NCI-H2107 treated with DMSO at 0.1 percent for 48 hours (cell line): Measurements from ENCODE around the gene SLIT3.
A peak's percentile ranks its signal among the peaks of the same experiment; 100 is the strongest.

ENCODE experiments used
- DNase-seq: peaks from one replicate; lab custom pipeline; 2025; ENCODE audit not compliant: unreplicated experiment; lab: John Stamatoyannopoulos, UW

The SLIT3 gene

DNA sequence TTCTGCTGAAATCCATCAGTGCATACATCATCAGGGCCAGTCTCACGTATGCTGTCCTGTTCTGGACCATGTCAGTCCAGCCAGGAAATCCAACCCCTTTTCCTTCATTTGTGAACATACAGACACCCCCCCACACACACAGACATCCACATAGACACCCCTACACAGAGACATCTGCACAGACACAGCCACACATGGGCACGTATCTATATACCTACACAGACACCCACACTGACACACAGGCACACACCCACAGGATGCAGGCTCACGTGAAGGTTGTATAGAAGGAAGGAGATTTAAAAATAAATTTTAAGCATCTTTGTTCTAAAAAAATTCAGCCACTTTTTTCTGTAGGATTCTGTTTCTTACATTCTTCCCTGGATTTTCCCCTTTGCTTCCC is 325.6 kb downstream of the SLIT3 start:
- DNase-seq, result no peak

DNA sequence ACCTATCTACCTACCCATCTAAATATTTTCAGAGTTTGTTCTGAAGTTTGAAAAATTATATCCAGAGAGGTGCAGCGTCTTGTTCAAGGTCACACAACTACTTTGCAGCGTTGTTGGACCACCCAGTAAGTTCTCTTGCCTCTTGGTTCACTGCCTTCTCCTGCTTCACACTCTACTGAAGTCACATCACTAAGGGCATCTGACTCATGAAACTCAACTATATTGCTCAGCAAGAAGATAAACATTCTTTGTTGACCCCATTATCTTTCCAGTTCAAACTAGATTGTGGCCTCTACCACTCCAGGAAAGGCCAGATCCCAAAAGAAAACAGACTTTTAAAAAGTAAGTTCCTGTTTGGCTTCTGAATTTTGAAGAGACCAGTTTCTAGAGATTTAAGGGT is 326.9 kb downstream of the SLIT3 start:
- no peak for DNase-seq

DNA sequence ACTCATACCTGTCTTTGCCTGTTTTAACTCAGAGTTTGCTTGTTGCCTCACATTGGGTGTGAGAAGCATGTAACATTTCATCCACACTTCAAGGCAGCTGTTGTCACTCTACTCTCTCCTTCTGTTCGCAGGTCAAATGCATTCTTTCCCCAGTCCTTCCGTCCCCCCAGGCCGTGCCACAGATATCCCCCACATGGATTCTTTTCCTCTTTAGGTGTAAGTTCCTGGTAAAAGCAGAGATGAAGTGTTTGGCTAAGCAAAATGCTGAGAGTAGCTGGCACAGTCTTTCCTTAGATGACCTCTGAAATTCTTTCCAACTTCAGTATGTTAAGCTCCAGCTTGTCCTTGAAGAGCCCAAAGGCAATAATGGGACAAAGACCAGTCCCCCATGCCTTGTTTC is 328.2 kb downstream of the SLIT3 start:
- DNase-seq, result no peak

DNA sequence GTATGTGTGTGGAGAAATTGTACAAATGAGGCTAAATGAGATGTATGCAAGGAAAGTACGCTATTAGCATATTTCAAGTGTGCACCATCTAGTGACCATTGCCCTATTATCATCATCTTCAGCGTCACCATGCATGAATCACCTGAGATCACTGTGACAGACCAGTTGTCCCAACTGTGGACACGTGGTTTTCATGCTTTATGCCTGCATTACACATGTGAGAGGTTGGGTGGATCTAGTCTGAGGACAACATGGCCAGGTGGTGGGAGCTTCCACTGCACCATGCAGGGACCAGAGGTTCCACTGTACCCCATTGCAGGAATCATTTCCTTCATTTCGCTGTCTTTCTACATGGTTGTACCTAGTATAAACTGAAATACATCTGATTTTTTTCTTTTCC is 329.8 kb downstream of the SLIT3 start:
- DNase-seq, result no peak

DNA sequence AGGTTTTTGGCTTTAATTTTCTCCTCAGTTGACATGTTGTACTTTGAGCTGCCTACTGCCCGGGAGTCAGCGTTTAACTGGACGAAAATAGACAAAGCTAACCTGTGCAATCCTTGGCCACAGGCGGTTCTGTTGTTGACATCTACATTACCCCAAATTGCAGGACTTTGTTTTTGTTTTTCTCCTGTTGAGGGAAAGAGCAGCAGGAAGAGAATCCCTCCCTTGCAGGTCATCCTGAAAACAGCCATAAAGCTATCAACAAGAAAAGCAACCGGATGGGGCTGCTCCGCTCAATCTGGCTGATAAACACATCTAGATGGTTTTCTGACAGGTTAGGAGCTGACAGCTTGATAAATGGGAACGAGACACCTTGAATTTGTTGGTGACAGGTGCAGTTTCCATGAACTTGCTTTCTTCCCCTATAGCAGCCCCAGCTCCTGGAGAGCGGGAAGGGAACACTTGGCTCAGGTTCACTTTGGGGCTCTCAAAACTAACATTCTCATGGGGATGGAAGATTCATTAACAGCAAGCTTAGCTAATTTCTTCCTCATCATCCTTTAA is 331.5 kb downstream of the SLIT3 start:
- no peak for DNase-seq

DNA sequence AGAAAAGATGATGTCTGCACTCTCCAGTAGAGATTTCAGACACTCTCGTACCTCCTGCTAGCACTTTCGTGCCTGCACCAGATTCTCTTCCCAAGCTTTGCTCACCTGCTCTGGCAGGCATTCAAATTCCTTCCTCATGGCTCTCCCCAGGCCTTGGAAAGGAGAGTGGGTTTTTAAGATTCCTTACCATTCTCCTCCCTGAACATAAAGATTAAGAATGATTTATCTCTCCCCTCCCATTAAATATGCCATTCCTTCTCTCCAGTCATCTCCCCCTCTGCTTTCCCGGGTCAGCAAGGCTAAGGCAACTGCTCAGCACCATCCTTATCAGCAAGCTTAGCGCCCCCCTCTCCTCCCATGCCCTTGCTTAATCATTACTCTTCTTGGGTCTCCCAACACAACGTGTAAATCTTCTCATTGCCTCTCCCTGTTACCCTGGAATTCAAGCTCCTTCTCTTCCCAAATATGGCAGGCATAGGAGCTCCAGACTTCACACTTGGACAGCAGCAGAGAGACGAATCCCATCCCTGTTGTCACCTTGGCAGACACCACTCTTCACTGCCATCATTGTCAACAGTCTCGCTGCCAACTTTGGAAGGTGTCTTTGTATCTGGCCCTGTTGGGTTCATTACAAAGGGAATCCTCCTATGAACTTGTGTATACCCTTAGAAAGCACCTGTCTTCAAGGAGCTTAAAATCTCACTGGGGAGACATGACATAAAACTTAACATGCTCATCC is 332.9 kb downstream of the SLIT3 start:
- no peak for DNase-seq

DNA sequence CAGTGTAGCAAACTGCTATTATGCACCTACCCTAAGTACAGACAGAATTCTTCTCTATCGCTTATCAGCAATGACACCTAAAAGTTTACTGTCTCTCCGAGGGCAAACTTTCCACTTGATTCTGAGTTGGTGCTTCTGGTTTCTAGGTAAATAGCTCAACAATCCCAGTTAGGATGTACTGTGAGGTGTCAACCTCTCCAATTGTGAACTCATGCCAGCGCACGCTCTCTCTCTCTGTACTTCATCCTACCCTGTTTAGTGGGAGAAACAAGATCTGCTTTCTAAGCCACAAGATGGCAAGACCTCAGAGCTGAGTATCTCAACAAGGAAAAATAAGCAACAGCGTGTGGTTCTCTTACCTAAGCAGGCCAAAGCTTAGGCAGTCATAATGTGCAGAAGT is 335.3 kb downstream of the SLIT3 start:
- DNase-seq, result no peak

DNA sequence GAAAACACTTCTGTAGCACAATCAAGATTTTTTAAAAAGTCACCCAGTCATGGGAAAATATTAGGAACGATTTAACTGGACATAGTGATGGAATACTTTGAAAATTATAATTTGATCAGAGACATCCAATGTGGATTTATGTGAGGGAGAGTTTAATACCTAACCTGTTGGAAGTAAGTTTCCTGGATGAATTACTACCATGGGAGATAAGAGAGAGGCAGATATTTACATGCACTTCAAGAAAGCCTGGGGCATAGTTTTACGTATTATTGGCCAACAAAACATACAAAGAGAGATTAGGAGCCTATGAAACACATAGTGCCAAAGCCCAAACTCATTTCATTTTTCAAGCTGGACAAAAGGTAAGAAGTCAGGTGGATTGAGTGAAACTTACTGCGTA is 336.8 kb downstream of the SLIT3 start:
- DNase-seq, result no peak

DNA sequence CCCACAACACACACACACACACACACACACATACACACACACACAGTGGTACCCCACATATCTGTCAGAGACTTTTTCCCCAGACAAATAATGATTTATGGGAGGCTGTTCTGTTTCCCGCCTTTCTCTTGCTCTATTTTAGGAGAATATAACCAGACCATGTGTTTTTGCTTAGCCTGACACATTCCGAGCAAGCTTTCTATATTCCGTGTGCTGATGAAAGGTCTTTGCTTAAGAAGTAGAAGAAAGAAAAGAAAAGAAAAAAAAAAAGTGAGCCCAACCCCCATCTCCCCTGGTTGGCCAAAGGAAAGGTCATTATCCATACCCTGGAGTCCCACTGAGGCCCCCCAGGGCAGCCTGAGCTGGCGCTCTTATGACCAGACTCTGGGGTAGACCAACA is 338.6 kb downstream of the SLIT3 start:
- no peak for DNase-seq

DNA sequence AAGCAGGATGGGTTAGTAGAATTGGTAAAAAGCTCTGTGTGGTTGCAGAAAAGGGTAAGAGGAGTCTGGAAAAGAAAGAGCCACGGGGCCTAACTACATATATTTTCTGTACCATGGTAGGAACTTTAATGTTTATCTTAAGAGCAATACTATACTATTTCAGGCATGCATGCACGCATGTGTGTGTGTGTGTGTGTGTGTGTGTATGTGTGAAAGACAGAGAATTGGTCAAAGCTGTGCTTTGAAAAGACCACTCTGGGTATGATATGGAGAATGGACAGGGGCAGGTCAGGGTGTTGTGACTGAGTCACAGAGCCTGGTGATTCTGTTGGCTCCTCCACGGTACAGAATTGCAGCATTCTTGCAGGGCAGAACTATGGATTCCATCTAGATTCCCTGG is 339.3 kb downstream of the SLIT3 start:
- no peak for DNase-seq

DNA sequence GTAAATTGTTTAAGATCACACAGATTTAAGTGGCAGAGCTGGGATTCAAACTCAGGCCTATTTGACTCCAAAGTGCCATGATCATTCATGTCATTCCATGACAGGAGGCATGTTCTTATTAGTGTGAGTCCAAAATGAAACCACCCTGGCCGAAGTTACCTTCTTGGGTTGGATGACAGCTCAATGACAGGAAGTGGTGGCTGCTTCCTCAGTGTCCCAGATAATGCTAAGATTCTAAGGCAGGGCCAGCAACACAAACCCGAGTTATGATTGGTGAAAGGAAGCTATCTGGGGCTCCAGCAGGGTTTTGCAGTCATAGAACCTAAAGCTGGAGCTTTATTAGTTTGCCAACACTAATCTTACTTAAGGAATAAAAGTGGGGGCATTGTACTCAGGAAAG is 340.4 kb downstream of the SLIT3 start:
- no peak for DNase-seq

DNA sequence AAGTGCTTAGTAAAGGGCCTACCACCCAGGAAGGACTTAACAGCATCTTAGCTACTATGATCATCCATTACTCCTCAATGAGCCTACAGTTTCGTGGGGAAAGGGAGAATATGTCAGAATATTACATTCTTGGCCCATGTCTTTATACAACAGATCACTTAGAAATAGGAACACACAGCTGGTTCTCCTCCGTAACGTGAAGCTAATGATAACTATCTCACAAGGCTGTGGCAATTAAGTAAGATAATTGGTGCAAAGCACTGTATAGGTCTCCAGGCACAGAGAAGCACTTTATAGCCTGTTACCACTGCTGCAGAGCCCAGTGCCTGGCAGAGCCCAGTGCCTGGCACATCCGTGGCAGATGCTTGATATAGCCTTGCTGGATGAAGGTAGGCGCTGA is 347.6 kb downstream of the SLIT3 start:
- DNase-seq, result no peak

DNA sequence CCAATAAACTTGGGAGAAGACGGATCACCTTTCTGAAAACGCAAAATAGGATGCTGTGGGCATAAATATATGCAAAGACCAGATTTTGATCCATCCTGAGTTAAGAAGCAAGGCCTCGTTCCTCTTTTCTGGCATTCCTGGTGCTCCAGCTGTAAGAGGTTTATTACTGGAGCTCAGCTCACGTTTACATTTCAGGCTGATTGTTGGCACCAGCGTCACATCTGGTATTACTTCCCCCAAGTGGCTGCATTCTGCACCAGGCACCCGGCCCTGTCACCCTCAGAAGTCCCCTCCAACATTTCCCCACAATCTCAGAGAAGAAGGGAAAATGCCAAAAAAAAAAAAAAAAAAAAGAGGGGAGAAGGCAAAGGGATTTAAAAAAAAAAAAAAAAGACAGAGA is 348.7 kb downstream of the SLIT3 start:
- DNase-seq, result no peak

DNA sequence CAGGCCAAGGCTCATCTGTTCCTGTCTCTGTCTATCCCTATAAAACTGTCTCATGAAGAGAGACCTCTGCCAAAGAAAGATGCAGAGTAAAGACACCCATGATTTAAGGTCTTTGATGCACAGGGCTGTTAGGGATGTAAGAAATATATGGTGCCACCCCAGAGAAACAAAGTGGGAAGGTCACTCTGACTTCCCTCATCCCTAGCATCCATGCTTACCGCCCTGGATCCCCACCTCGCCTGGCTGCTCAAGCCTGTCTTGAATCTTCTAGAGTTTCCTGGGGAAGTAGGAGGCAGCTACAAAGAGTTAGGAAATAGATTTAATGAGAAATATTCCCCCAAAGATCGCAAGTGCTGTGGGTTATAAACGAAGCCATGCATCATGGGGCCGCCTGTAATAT is 349.2 kb downstream of the SLIT3 start:
- no peak for DNase-seq

DNA sequence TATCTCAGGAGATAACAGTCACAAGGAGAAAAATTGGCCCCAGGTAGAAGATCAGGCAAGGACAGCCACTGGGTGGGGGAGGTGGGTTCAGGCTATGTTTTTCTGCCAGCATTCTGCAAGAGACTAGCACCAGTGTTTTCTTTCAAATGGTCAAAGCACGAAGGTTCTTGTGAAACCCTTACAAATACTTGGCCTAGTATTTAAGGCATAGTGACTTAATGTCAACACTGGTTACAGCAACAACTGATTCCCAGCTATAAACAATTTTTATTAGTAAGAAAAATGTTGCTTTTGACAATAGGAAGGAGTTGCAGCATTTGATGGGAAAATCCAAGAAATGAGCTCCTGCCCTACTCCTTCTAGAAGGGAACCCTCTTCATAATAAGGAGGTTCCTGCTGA is 349.6 kb downstream of the SLIT3 start:
- DNase-seq, result no peak

DNA sequence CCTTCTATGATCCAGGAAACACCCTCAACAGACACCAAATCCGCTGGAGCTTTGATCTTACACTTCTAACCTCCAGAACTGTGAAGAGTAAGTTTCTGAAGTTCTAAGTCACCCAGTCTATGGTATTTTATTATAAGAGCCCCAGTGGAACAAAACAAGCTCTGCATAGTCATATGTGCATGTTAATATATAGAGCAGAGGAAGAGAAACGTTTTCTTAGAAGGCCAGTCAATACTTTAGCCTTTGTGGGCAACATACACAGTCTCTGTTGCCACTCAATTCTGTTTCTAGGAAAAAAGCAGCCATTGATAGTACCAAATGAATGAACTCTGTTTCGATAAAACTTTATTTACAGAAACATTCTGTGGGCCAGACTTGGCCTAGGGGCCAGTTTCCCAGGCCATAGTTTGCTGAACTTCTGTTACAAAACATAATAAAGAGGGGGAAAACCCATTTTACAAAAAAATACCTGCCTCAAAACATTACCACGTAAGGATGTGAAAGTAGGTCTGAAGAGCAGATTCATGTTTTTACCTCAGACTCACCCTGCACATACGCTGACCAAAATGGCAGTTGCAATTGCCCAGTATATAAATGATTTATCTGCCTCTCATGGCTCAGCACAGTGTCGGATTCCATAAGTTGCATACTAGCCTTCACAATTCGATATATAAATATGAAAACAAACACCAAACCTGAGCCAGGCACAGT is 350.5 kb downstream of the SLIT3 start:
- DNase-seq, result no peak

DNA sequence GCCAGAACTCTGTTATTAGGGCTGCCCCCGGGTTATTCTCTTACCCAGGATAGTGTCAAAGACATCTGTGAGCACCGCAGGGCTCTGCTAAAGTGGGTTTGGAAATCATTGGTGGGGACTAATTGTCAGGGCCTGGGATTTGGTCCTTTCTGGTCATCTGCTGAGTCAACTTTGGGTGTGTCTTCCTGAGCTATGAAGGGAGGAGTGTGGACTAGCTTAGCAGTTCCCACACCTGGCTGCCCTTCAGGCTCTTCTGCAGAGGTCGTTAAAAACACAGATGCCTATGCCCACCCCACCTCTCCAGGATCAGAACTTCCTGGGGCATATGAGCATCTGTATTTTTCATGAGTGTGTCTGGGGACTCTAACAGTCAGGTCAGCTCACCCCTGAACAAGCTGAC is 352.2 kb downstream of the SLIT3 start:
- no peak for DNase-seq

DNA sequence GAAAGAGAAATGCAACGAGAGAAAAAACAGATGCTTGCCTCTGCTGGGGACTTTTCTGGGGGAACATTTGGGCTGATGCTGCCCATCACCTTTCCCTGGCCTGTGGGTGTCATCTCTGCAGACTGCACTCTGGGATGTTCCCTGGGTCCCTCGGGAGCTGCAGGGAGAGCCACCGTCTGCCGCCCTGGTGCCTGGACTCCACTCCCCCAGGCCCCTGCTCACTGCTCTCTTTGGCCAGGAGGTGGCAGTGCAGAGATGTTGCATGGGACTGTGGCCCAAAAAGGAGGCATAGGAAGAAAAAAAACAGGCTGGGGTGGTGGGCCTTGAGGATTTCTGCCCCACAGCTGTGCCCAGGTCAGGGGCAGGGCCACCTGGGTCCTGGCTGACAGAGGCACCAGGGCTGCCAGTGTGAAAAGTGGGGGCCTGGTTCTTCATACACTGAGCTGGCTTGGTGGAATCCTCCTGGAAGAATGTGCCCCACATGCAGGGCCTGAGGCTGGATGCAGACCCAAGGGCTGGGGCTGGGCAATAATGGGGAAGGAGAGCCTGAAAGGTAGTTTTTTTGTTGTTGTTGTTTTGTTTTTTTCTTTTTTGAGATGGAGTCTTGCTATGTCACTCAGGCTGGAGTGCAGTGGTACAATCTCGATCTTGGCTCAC is 353.6 kb downstream of the SLIT3 start:
- peak; percentile 2 for DNase-seq

DNA sequence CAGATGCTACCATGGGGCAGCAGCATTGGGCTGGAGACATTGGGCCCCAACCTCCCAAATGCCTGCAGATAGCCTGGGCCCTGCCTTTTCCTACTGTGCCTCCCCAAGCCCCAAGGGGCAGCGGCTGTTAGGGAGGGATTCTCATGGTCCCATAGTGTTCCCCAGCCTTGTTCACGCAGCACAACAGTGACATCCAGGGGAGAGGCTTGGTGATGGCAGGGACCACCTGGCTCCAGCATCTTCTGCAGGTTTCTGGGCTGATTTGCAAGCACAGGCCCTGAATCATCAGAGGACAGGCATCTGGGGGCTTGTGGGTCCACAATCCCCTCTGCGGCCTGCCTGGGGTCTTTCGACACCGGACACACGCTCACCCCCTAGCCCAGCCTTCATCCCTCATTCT is 354.6 kb downstream of the SLIT3 start:
- no peak for DNase-seq

DNA sequence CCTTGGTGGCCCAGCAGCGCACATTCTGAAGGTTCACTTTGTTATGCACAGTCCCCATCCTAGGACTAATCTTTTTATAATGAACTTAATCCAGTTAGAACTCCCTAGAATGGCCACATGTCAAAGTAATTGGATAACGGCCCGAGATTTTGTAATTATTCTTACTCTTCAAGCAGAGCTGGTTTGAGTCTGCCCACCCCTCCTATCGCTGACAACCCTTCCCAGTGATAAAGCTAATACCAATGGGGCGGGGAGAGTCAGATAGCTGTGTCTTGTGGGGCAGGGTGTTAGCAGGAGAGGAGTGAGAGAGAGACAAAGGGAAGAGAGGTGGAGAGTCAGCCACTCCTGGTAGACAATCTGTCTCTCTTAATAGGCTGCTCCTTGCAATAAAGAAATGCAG is 356.9 kb downstream of the SLIT3 start:
- DNase-seq, result no peak

DNA sequence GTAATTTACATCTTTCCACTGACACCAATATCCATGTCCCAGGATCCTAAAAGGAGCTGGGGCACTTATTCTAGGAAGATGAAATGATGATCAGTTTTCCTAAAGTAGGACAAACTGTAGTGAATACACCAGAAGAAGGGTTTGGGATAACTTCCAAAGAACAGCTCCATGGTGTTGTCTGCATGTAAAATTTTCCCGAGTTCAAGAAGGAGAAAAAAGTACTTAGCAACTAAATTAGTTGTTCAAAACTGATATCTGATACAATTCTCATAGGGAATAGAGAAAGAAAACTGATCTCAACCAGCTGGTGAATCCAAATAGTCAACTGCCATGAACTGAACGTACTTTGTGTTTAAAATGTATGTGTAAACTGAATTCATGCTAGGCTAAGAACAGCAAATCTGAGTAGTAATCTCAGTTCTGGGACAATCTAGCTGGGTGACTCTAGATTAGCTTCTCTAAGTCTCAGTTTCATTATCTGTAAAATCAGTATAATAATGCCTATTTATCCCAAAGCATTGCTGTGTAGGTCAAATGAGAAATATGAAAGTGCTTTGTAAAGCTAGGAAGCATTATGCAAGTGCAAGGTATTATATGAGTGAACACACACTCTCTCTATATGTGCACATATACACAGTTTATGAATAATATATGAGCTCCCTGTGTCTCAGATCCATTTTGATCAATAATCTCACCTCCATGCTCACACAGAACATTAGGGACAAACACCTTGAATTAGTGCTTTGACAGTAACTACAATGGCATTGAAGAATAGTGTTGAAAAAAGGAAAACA is 357.7 kb downstream of the SLIT3 start:
- no peak for DNase-seq
